HEK293 (cell line): ENCODE data around the gene STAT2.

Source experiments
- GLI2 ChIP-seq: fragments of 450-650 bp; formaldehyde crosslinking; IDR thresholded peaks from 2 replicates; pipeline ENCODE4; 2017; ENCODE audit warnings: missing biosample characterization, missing genetic modification characterization, low read depth, borderline replicate concordance
- HOXD13 ChIP-seq: sonication (generic); formaldehyde crosslinking; IDR thresholded peaks from 2 replicates; pipeline ENCODE4 v1.8.0; 2022; ENCODE audit warnings: missing genetic modification reagents, borderline replicate concordance
- MEIS1 ChIP-seq: sonication (generic); formaldehyde crosslinking; IDR thresholded peaks from 2 replicates; pipeline ENCODE4 v1.8.1; 2022; ENCODE audit warnings: missing genetic modification reagents, mild to moderate bottlenecking, borderline replicate concordance
- SETDB1 ChIP-seq: IDR thresholded peaks from one replicate; pipeline ENCODE4 v1.6.1; 2017; ENCODE audit warnings: mild to moderate bottlenecking, low read length, moderate library complexity, mixed read lengths; ENCODE audit not compliant: insufficient read length
- SP3 ChIP-seq: fragments of 450-650 bp; formaldehyde crosslinking; IDR thresholded peaks from 2 replicates; pipeline ENCODE4 v1.5.1; 2016; ENCODE audit warnings: missing biosample characterization, missing genetic modification characterization
- TRIM28 ChIP-seq: IDR thresholded peaks from 2 replicates; pipeline ENCODE4 v1.6.1; 2011; ENCODE audit warnings: low read length, control low read depth, borderline replicate concordance
- WT1 ChIP-seq: fragments of 450-650 bp; formaldehyde crosslinking; IDR thresholded peaks from 2 replicates; pipeline ENCODE4 v1.5.1; 2016; ENCODE audit warnings: missing biosample characterization, missing genetic modification characterization
- YY2 ChIP-seq: fragments of 450-650 bp; formaldehyde crosslinking; IDR thresholded peaks from 2 replicates; pipeline ENCODE4 v1.5.1; 2016; ENCODE audit warnings: missing biosample characterization, missing genetic modification characterization
- ZBTB7A ChIP-seq: fragments of 450-650 bp; formaldehyde crosslinking; IDR thresholded peaks from 2 replicates; pipeline ENCODE4 v1.5.1; 2016; ENCODE audit warnings: low read depth, missing biosample characterization, missing genetic modification characterization
- ZFP37 ChIP-seq: fragments of 450-650 bp; formaldehyde crosslinking; IDR thresholded peaks from 2 replicates; pipeline ENCODE4 v1.5.1; 2016; ENCODE audit warnings: missing biosample characterization, missing genetic modification characterization
- ZNF140 ChIP-seq: fragments of 450-650 bp; formaldehyde crosslinking; IDR thresholded peaks from 2 replicates; pipeline ENCODE4 v1.5.1; 2016; ENCODE audit warnings: missing biosample characterization, missing genetic modification characterization
- ZNF175 ChIP-seq: fragments of 450-650 bp; formaldehyde crosslinking; IDR thresholded peaks from 2 replicates; pipeline ENCODE4 v1.5.1; 2016; ENCODE audit warnings: missing biosample characterization, missing genetic modification characterization
- ZNF26 ChIP-seq: fragments of 450-650 bp; formaldehyde crosslinking; IDR thresholded peaks from 2 replicates; pipeline ENCODE4 v1.5.1; 2016; ENCODE audit warnings: missing biosample characterization, missing genetic modification characterization
- ZNF311 ChIP-seq: fragments of 450-650 bp; formaldehyde crosslinking; IDR thresholded peaks from 2 replicates; pipeline ENCODE4 v1.5.1; 2017; ENCODE audit warnings: missing biosample characterization, missing genetic modification characterization, borderline replicate concordance
- ZNF341 ChIP-seq: fragments of 450-650 bp; formaldehyde crosslinking; IDR thresholded peaks from 2 replicates; pipeline ENCODE4; 2016; ENCODE audit warnings: low read depth, missing biosample characterization, missing genetic modification characterization
- ZNF473 ChIP-seq: fragments of 450-650 bp; formaldehyde crosslinking; IDR thresholded peaks from 2 replicates; pipeline ENCODE4 v1.5.1; 2017; ENCODE audit warnings: missing biosample characterization, missing genetic modification characterization
- ZNF548 ChIP-seq: fragments of 450-650 bp; formaldehyde crosslinking; IDR thresholded peaks from 2 replicates; pipeline ENCODE4 v1.5.1; 2016; ENCODE audit warnings: missing biosample characterization, missing genetic modification characterization
- ZNF555 ChIP-seq: fragments of 450-650 bp; formaldehyde crosslinking; conservative IDR thresholded peaks from 2 replicates; pipeline ENCODE4 v1.5.1; 2017; ENCODE audit warnings: missing biosample characterization, mild to moderate bottlenecking, missing genetic modification characterization, inconsistent platforms
- ZNF571 ChIP-seq: fragments of 450-650 bp; formaldehyde crosslinking; IDR thresholded peaks from 2 replicates; pipeline ENCODE4 v1.5.0; 2017; ENCODE audit warnings: missing biosample characterization, missing genetic modification characterization
- ZNF596 ChIP-seq: fragments of 450-650 bp; IDR thresholded peaks from 2 replicates; pipeline ENCODE4 v1.5.0; 2018; ENCODE audit warnings: missing biosample characterization, mild to moderate bottlenecking, missing genetic modification characterization, moderate library complexity
- ZNF626 ChIP-seq: fragments of 450-650 bp; sonication (Bioruptor Pico); formaldehyde crosslinking; IDR thresholded peaks from 2 replicates; pipeline ENCODE4 v1.5.1; 2018; ENCODE audit warnings: missing biosample characterization, missing genetic modification characterization, inconsistent platforms
- ZNF830 ChIP-seq: fragments of 450-650 bp; IDR thresholded peaks from 2 replicates; pipeline ENCODE4 v1.5.0; 2018; ENCODE audit warnings: missing biosample characterization, missing genetic modification characterization, low read depth, mild to moderate bottlenecking, moderate library complexity
- TF ChIP-seq, protein P1 (sequence below): sonication (generic); formaldehyde crosslinking; IDR thresholded peaks from 2 replicates; pipeline ENCODE4 v1.8.1; 2022; ENCODE audit warnings: mild to moderate bottlenecking, moderate library complexity, missing genetic modification reagents
- TF ChIP-seq, protein P2 (sequence below): fragments of 450-650 bp; IDR thresholded peaks from 2 replicates; pipeline ENCODE4 v1.5.1; 2018; ENCODE audit warnings: missing biosample characterization, missing genetic modification characterization
- TF ChIP-seq, protein P3 (sequence below): fragments of 450-650 bp; formaldehyde crosslinking; optimal IDR thresholded peaks from 2 replicates; pipeline ENCODE3; 2016; ENCODE audit warnings: missing biosample characterization, mild to moderate bottlenecking, missing genetic modification characterization
- TF ChIP-seq, protein P4 (sequence below): fragments of 450-650 bp; formaldehyde crosslinking; IDR thresholded peaks from 2 replicates; pipeline ENCODE4 v1.5.1; 2016; ENCODE audit warnings: missing biosample characterization, missing genetic modification characterization
- TF ChIP-seq, protein P5 (sequence below): fragments of 450-650 bp; formaldehyde crosslinking; conservative IDR thresholded peaks from 2 replicates; pipeline ENCODE4 v1.5.1; 2016; ENCODE audit warnings: low read depth, missing biosample characterization, missing genetic modification characterization

Gene STAT2

GRCh38 chr12:56359851-56360767 lies at the start of gene STAT2 (continued):
- TF ChIP-seq MEIS1 (CRISPR knock-in tag) (no peak), ZBTB7A (tag by site-specific recombination) (no peak), ZNF311 (tag by site-specific recombination) (no peak), HOXD13 (CRISPR knock-in tag) (no peak), ZNF596 (no peak), SETDB1 (no peak), ZNF175 (tag by site-specific recombination) (no peak), SP3 (peak; percentile 99), ZNF555 (tag by site-specific recombination) (no peak), ZNF571 (tag by site-specific recombination) (no peak), ZNF626 (tag by site-specific recombination) (no peak), WT1 (tag by site-specific recombination) (no peak; the same call in 1 of the 2 replicates), ZNF473 (tag by site-specific recombination) (no peak), ZNF548 (tag by site-specific recombination) (peak; percentile 60; the same call in 1 of the 2 replicates), ZNF830 (tag by site-specific recombination) (no peak), GLI2 (tag by site-specific recombination) (no peak), ZNF26 (tag by site-specific recombination) (no peak), ZFP37 (tag by site-specific recombination) (0 out of 2 replicates have a peak, but pooled peaks have one; percentile 40), YY2 (tag by site-specific recombination) (no peak), ZNF140 (tag by site-specific recombination) (no peak), ZNF341 (peak; percentile 100), TRIM28 (no peak)
- TF ChIP-seq, protein P1, sequence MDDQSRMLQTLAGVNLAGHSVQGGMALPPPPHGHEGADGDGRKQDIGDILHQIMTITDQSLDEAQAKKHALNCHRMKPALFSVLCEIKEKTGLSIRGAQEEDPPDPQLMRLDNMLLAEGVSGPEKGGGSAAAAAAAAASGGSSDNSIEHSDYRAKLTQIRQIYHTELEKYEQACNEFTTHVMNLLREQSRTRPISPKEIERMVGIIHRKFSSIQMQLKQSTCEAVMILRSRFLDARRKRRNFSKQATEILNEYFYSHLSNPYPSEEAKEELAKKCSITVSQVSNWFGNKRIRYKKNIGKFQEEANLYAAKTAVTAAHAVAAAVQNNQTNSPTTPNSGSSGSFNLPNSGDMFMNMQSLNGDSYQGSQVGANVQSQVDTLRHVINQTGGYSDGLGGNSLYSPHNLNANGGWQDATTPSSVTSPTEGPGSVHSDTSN (CRISPR knock-in tag), result no peak
- TF ChIP-seq, protein P2, sequence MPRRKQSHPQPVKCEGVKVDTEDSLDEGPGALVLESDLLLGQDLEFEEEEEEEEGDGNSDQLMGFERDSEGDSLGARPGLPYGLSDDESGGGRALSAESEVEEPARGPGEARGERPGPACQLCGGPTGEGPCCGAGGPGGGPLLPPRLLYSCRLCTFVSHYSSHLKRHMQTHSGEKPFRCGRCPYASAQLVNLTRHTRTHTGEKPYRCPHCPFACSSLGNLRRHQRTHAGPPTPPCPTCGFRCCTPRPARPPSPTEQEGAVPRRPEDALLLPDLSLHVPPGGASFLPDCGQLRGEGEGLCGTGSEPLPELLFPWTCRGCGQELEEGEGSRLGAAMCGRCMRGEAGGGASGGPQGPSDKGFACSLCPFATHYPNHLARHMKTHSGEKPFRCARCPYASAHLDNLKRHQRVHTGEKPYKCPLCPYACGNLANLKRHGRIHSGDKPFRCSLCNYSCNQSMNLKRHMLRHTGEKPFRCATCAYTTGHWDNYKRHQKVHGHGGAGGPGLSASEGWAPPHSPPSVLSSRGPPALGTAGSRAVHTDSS (tag by site-specific recombination), result no peak
- TF ChIP-seq, protein P3, sequence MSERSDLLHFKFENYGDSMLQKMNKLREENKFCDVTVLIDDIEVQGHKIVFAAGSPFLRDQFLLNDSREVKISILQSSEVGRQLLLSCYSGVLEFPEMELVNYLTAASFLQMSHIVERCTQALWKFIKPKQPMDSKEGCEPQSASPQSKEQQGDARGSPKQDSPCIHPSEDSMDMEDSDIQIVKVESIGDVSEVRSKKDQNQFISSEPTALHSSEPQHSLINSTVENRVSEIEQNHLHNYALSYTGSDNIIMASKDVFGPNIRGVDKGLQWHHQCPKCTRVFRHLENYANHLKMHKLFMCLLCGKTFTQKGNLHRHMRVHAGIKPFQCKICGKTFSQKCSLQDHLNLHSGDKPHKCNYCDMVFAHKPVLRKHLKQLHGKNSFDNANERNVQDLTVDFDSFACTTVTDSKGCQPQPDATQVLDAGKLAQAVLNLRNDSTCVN (tag by site-specific recombination), result peak; percentile 70
- TF ChIP-seq, protein P4, sequence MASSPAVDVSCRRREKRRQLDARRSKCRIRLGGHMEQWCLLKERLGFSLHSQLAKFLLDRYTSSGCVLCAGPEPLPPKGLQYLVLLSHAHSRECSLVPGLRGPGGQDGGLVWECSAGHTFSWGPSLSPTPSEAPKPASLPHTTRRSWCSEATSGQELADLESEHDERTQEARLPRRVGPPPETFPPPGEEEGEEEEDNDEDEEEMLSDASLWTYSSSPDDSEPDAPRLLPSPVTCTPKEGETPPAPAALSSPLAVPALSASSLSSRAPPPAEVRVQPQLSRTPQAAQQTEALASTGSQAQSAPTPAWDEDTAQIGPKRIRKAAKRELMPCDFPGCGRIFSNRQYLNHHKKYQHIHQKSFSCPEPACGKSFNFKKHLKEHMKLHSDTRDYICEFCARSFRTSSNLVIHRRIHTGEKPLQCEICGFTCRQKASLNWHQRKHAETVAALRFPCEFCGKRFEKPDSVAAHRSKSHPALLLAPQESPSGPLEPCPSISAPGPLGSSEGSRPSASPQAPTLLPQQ, result peak; percentile 39; the same call in 1 of the 2 replicates
- TF ChIP-seq, protein P5, sequence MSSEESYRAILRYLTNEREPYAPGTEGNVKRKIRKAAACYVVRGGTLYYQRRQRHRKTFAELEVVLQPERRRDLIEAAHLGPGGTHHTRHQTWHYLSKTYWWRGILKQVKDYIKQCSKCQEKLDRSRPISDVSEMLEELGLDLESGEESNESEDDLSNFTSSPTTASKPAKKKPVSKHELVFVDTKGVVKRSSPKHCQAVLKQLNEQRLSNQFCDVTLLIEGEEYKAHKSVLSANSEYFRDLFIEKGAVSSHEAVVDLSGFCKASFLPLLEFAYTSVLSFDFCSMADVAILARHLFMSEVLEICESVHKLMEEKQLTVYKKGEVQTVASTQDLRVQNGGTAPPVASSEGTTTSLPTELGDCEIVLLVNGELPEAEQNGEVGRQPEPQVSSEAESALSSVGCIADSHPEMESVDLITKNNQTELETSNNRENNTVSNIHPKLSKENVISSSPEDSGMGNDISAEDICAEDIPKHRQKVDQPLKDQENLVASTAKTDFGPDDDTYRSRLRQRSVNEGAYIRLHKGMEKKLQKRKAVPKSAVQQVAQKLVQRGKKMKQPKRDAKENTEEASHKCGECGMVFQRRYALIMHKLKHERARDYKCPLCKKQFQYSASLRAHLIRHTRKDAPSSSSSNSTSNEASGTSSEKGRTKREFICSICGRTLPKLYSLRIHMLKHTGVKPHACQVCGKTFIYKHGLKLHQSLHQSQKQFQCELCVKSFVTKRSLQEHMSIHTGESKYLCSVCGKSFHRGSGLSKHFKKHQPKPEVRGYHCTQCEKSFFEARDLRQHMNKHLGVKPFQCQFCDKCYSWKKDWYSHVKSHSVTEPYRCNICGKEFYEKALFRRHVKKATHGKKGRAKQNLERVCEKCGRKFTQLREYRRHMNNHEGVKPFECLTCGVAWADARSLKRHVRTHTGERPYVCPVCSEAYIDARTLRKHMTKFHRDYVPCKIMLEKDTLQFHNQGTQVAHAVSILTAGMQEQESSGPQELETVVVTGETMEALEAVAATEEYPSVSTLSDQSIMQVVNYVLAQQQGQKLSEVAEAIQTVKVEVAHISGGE (tag by site-specific recombination), result peak; percentile 87
